ENCODE data around the gene LRMDA.

LRMDA gene

GRCh38 chr10:75995041-75995430, 563.6 kb downstream of the LRMDA start:
- DNase-seq (ENCODE audit: low read depth in 2 of 2), result no peak

- no peak for DNase-seq (ENCODE audit: low read depth in 2 of 2)
Measured at GRCh38 chr10:75995720-75996119, 564.3 kb downstream of the LRMDA start.

- no peak for DNase-seq (ENCODE audit: low read depth in 2 of 2)
Measured at GRCh38 chr10:75999001-75999400, 567.6 kb downstream of the LRMDA start.

DNA sequence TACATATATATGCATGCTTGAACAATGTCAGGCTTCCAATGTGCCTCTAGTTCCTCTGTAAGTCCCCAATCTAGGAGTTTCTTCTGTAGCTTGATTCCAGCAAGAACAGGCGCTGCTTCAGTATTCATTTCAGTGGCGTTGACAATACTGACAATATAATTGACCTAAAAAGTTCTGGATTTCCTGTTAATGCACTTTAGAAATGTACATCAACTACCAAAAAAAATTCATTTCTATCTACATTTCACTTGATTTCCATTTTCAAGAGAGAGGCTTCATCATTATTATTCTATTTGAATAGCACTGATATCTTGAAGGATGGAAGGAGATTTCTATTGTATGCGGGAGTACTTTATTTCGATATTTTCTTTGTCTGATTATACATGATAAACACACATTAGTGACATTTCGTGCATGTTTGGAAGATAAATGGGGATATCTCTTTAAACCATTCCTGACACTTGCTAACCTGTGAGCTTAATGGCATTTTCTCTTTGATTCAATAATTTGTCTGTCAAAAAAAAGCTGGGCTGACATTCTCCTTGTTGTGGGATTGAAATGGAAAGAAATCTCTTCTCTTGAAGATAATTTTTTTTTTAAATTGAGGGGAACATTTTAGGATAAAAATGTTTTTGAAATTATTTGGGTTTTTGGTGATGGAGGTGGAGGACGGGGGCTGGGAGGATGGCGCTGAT, 568.2 kb downstream of the LRMDA start:
- DNase-seq (ENCODE audit: low read depth in 2 of 2), result no peak

GRCh38 chr10:76000550-76000949, 569.1 kb downstream of the LRMDA start:
- DNase-seq (ENCODE audit: low read depth in 2 of 2), result no peak

- no peak for DNase-seq (ENCODE audit: low read depth in 2 of 2)
Measured at GRCh38 chr10:76001019-76001418, 569.6 kb downstream of the LRMDA start.

GRCh38 chr10:76001461-76001860, 570.0 kb downstream of the LRMDA start:
- DNase-seq (ENCODE audit: low read depth in 2 of 2), result no peak

GRCh38 chr10:76002262-76002854, 570.9 kb downstream of the LRMDA start:
- no peak for DNase-seq (ENCODE audit: low read depth in 2 of 2)

- DNase-seq (ENCODE audit: low read depth in 2 of 2), result no peak
Measured at GRCh38 chr10:76007667-76008181, 576.3 kb downstream of the LRMDA start.

DNA sequence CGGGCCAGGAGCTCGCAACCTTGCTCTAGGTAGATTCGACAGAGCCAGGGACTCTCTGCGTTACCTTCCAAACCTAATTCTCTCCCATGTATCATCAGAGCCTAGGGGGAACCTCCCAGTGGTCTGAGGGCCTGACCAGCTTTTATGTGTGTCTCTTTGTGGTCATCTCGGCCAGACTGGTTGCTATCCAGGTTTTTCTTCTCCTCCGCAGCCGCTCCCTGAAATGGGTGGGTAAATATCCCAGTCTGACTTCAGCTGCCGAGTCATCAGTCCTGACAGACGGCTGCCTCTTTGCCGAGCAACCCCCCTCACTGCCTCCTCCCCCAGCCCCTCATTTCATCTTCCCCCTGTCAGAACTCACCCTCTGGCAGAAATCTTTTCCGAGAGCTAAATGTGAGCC, 578.1 kb downstream of the LRMDA start:
- DNase-seq (ENCODE audit: low read depth in 2 of 2), result no peak

GRCh38 chr10:76010703-76011102, 579.3 kb downstream of the LRMDA start:
- no peak for DNase-seq (ENCODE audit: low read depth in 2 of 2)

GRCh38 chr10:76012716-76013327, 581.4 kb downstream of the LRMDA start:
- DNase-seq (ENCODE audit: low read depth in 2 of 2), result no peak

DNA sequence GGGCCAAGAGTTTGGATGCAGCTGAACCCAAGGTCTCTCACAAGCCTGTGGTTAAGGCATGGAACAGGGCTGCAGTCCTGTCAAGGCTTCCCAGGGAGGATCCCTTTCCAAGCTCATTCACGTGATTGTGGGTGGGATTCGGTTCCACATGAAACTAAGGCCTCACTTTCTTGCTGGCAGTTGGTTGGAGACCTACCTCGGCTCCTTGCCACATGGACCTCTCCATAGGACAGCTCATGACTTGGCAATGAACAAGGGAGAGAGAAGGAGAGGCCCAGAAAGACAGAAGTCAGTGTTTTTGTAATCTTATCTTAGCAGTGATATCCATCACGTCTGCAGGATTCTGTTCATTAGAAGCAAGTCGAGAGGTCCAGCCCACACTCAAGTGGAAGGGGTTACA, 583.8 kb downstream of the LRMDA start:
- DNase-seq (ENCODE audit: low read depth in 2 of 2), result no peak

- DNase-seq (ENCODE audit: low read depth in 2 of 2), result no peak
Measured at GRCh38 chr10:76017026-76017732, 585.8 kb downstream of the LRMDA start.

GRCh38 chr10:76017733-76018433, 586.5 kb downstream of the LRMDA start:
- no peak for DNase-seq (ENCODE audit: low read depth in 2 of 2)

GRCh38 chr10:76020630-76021029, 589.2 kb downstream of the LRMDA start:
- no peak for DNase-seq (ENCODE audit: low read depth in 2 of 2)

DNA sequence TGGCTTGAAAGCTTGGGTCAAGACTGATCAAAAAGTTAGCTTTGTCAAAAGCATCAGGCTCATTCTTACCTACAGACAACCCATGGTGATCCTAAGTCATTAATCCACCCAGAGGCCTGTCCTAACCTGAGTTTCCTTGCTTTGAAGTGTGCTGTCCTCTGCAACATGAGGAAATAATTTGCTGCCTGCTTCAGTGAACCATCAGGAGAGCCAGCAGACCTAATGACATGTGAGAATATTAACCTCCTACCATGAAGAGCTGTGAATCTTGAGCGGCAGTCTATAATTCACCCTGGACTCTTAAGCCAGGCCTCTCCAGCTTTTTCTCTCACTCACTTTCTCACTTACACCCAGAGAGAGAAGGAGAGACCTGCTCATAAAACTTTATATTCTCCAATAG, 590.0 kb downstream of the LRMDA start:
- DNase-seq (ENCODE audit: low read depth in 2 of 2), result no peak

- DNase-seq (ENCODE audit: low read depth in 2 of 2), result no peak
Measured at GRCh38 chr10:76022366-76022765, 590.9 kb downstream of the LRMDA start.

DNA sequence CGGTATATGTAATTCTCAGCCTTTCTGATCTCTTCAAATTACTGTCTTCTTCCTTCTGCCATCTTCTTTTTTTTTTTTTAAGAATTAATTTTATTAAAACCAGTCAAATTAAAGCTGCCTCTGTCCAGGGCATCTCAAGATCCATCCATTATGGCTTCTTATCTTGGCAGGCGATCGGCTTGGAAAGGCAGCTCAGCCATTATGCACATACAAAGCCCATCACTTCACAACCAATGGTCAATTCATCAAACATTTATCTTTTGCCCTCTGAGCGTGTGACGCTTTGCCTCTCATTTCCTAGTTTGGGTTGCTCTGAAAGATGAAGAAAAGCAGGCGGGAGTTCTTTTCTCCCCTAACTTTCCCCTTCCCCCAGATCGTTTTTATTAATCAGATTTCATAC, 591.6 kb downstream of the LRMDA start:
- DNase-seq (ENCODE audit: low read depth in 2 of 2), result no peak

GRCh38 chr10:76024460-76025123, 593.2 kb downstream of the LRMDA start:
- DNase-seq (ENCODE audit: low read depth in 2 of 2), result no peak

DNA sequence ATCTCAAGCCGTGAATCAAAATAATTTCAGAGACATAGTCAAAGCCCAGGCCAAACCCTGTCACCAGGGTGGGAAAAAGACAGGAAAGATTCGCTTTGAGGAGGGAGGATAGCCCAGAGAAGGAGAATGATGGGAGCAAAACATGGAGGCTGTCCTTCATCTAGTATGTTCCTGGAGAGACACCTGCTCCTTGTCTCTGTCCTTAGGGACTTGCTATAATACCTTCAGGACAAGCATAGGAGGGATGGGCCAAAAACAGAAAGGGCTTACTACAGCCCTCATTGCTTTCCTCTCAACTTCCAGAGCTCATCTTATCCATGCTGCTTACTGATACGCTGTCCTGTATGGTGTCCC, 593.7 kb downstream of the LRMDA start:
- no peak for DNase-seq (ENCODE audit: low read depth in 2 of 2)
